Endodermal cell (in vitro differentiated cells): ENCODE data around the gene FBLN2. TPM values are rescaled to one million over a fixed set of nuclear protein-coding genes. Genes with fewer than 3 reads are reported as not detected.
A peak's percentile ranks its signal among the peaks of the same experiment; 100 is the strongest.

Experiments used
- DNase-seq: peaks from one replicate; pipeline ENCODE4 v3.0.0-alpha.2; 2017
- H3K27ac ChIP-seq: 2 replicates; pipeline ENCODE4 v1.5.1; 2013; ENCODE audit warnings: mild to moderate bottlenecking, low read depth, low read length, moderate library complexity
- H3K27me3 ChIP-seq: 2 replicates; pipeline ENCODE4 v1.6.1; 2013; ENCODE audit warnings: mild to moderate bottlenecking, low read length, moderate library complexity; ENCODE audit not compliant: insufficient read depth, control insufficient read depth, poor library complexity, severe bottlenecking
- H3K36me3 ChIP-seq: 2 replicates; pipeline ENCODE4 v1.7.0; 2013; ENCODE audit warnings: mild to moderate bottlenecking, low read length, moderate library complexity; ENCODE audit not compliant: control insufficient read depth, insufficient read depth
- H3K4me1 ChIP-seq: one replicate; pipeline ENCODE4 v1.7.0; 2013; ENCODE audit warnings: low read length; ENCODE audit not compliant: control insufficient read depth, insufficient read depth
- H3K4me3 ChIP-seq: 2 replicates; pipeline ENCODE4 v1.5.1; 2013; ENCODE audit warnings: mild to moderate bottlenecking, low read length, moderate library complexity
- H3K9ac ChIP-seq: 2 replicates; pipeline ENCODE4 v1.6.1; 2013; ENCODE audit warnings: mild to moderate bottlenecking, low read length, moderate library complexity; ENCODE audit not compliant: poor library complexity, severe bottlenecking; ENCODE audit errors: extremely low read depth
- H3K9me3 ChIP-seq: 2 replicates; pipeline ENCODE4 v1.6.1; 2013; ENCODE audit warnings: mild to moderate bottlenecking, low read length, moderate library complexity; ENCODE audit not compliant: control insufficient read depth
- H3K27ac Mint-ChIP-seq: 2 replicates; pipeline ENCODE4 v1.8.0; 2020; ENCODE audit warnings: mixed read lengths
- H3K27me3 Mint-ChIP-seq: 2 replicates; pipeline ENCODE4 v1.8.0; 2021; ENCODE audit warnings: mild to moderate bottlenecking, mixed read lengths; ENCODE audit not compliant: insufficient read depth
- H3K36me3 Mint-ChIP-seq: 2 replicates; pipeline ENCODE4 v1.8.0; 2020; ENCODE audit warnings: low read depth, mixed read lengths
- H3K4me1 Mint-ChIP-seq: 2 replicates; pipeline ENCODE4 v1.8.0; 2020; ENCODE audit warnings: mixed read lengths
- H3K4me3 Mint-ChIP-seq: 2 replicates; pipeline ENCODE4 v1.8.0; 2020; ENCODE audit warnings: mild to moderate bottlenecking, moderate library complexity, mixed read lengths
- H3K9me3 Mint-ChIP-seq: 2 replicates; pipeline ENCODE4 v1.8.0; 2020; ENCODE audit warnings: mild to moderate bottlenecking, mixed read lengths
- CTCF ChIP-seq: fragments of 200-600 bp; sonication (generic); conservative IDR thresholded peaks from 2 replicates; pipeline ENCODE4 v1.5.0; 2021; ENCODE audit warnings: antibody characterized with exemption, mild to moderate bottlenecking
- WGBS, 2 experiments: methylation state at CpG; one replicate each; pipeline versions ENCODE4 v1.1.5 to v1.1.7; 2013; ENCODE audit warnings: missing lambda C conversion rate in 2 of 2, mixed read lengths in 1 of 2; ENCODE audit not compliant: insufficient coverage in 1 of 2, insufficient read length in 1 of 2; 5-methylcytosine and 5-hydroxymethylcytosine counted together
- total RNA-seq, 2 donors: library from RNA; stranded (reverse); fragmentation: NEBNext Ultra II Directional in 1 of 2; extraction: Animal tissue kit (Norgen Biotek cat#: 25700) in 1 of 2; gene quantifications; 2 replicates in 1 of 2; 3 replicates in 1 of 2; pipeline ENCODE4 v1.2.1, GENCODE V29; 2021

FBLN2 gene
- total RNA-seq, 2 donors from 2014 or later, result 86.1 to 136 TPM

GRCh38 chr3:13522236-13522635, 26.7 kb upstream of the FBLN2 start:
- Histone ChIP-seq H3K4me1 (peaks cover 9% of the 10 kb centered on the region), H3K9ac (no peak overlapping the region), H3K27me3 (no peaks in the 10 kb centered on the region), H3K36me3 (no peaks in the 10 kb centered on the region), H3K4me3 (no peak overlapping the region), H3K9me3 (no peaks in the 10 kb centered on the region), H3K27ac (no peak overlapping the region)
- TF ChIP-seq CTCF, result no peak
- Mint-ChIP-seq H3K4me1 (peaks cover 10% of the 10 kb centered on the region), H3K36me3 (no peaks in the 10 kb centered on the region), H3K27ac (no peak overlapping the region), H3K4me3 (no peak overlapping the region), H3K9me3 (peaks cover 16% of the 10 kb centered on the region), H3K27me3 (no peaks in the 10 kb centered on the region)
- no peak for DNase-seq
- 96 to 98% methylated on average over 5 of the region's 5 CpGs for WGBS, 2 experiments

- 94 to 95% methylated on average over 9 to 10 of the region's 10 CpGs for WGBS, 2 experiments
- no peak overlapping the region for H3K27ac Mint-ChIP-seq
- no peak overlapping the region for H3K4me3 ChIP-seq
- no peak for DNase-seq
- H3K36me3 Mint-ChIP-seq, result no peaks in the 10 kb centered on the region
- H3K36me3 ChIP-seq, result no peaks in the 10 kb centered on the region
- peaks cover 16% of the 10 kb centered on the region for H3K9me3 Mint-ChIP-seq
- H3K4me3 Mint-ChIP-seq, result no peak overlapping the region
- peaks cover 9% of the 10 kb centered on the region for H3K4me1 ChIP-seq
- peaks cover 3% of the 10 kb centered on the region for H3K27me3 Mint-ChIP-seq
- no peak overlapping the region for H3K27ac ChIP-seq
- H3K4me1 Mint-ChIP-seq, result peaks cover 16% of the 10 kb centered on the region
- no peaks in the 10 kb centered on the region for H3K9me3 ChIP-seq
- H3K9ac ChIP-seq, result no peak overlapping the region
- H3K27me3 ChIP-seq, result no peaks in the 10 kb centered on the region
- TF ChIP-seq CTCF, result no peak
Observed at GRCh38 chr3:13524979-13525669, 23.8 kb upstream of the FBLN2 start.

- peak overlapping the region; percentile 65 for H3K27ac Mint-ChIP-seq
- peaks cover 3% of the 10 kb centered on the region for H3K27me3 Mint-ChIP-seq
- no peaks in the 10 kb centered on the region for H3K9me3 ChIP-seq
- H3K36me3 ChIP-seq, result no peaks in the 10 kb centered on the region
- peaks cover 16% of the 10 kb centered on the region for H3K9me3 Mint-ChIP-seq
- TF ChIP-seq CTCF, result no peak
- no peaks in the 10 kb centered on the region for H3K36me3 Mint-ChIP-seq
- peaks cover 16% of the 10 kb centered on the region for H3K4me1 Mint-ChIP-seq
- no peak overlapping the region for H3K4me3 Mint-ChIP-seq
- no peak for DNase-seq
- no peaks in the 10 kb centered on the region for H3K27me3 ChIP-seq
- 68 to 80% methylated on average over 15 to 20 of the region's 20 CpGs for WGBS, 2 experiments
- H3K9ac ChIP-seq, result no peak overlapping the region
- H3K27ac ChIP-seq, result peak overlapping the region; percentile 86
- no peak overlapping the region for H3K4me3 ChIP-seq
- peaks cover 9% of the 10 kb centered on the region for H3K4me1 ChIP-seq
Observed at GRCh38 chr3:13525827-13526625, 22.9 kb upstream of the FBLN2 start.
